HG02970 (cell line): Measurements from ENCODE around the gene CBFA2T3.
"Not testable (repeated sequence)": the region's sequence is repeated elsewhere in the genome, so short reads cannot be mapped to it uniquely, and the experiment has no call there.

ENCODE experiments used
- ATAC-seq: cut with Tn5 transposase; IDR thresholded peaks from one replicate; pipeline ENCODE4 v1.9.1; 2021; ENCODE audit warnings: mild to moderate bottlenecking, moderate library complexity, moderate number of reproducible peaks; ENCODE audit not compliant: unreplicated experiment, low FRiP score

CBFA2T3 gene

GRCh38 chr16:88897696-88898425 is 79.1 kb downstream of the CBFA2T3 start:
- ATAC-seq: no peak

- no peak for ATAC-seq
These were observed 80.6 kb downstream of the CBFA2T3 start for GRCh38 chr16:88896238-88897070.

GRCh38 chr16:88895335-88895734 is 81.7 kb downstream of the CBFA2T3 start:
- ATAC-seq: no peak

- ATAC-seq: no peak
These were observed 82.2 kb downstream of the CBFA2T3 start for GRCh38 chr16:88894681-88895300.

- not testable (repeated sequence) for ATAC-seq
These were observed 82.7 kb downstream of the CBFA2T3 start for GRCh38 chr16:88894266-88894665.

- ATAC-seq: no peak
These were observed 83.7 kb downstream of the CBFA2T3 start for GRCh38 chr16:88893127-88893968.

GRCh38 chr16:88892065-88892464 is 84.9 kb downstream of the CBFA2T3 start:
- ATAC-seq: no peak

- ATAC-seq: no peak
These were observed 85.9 kb downstream of the CBFA2T3 start for GRCh38 chr16:88891083-88891482.

- not testable (repeated sequence) for ATAC-seq
These were observed 87.2 kb downstream of the CBFA2T3 start for GRCh38 chr16:88889702-88890352.

- no peak for ATAC-seq
These were observed 88.3 kb downstream of the CBFA2T3 start for GRCh38 chr16:88888461-88889387.

- no peak for ATAC-seq
These were observed 89.0 kb downstream of the CBFA2T3 start for GRCh38 chr16:88888057-88888456.

GRCh38 chr16:88886845-88887521 is 90.0 kb downstream of the CBFA2T3 start:
- ATAC-seq: no peak

GRCh38 chr16:88886420-88886844 is 90.6 kb downstream of the CBFA2T3 start:
- no peak for ATAC-seq

GRCh38 chr16:88885693-88886280 is 91.2 kb downstream of the CBFA2T3 start:
- no peak for ATAC-seq

- no peak for ATAC-seq
These were observed 92.3 kb downstream of the CBFA2T3 start for GRCh38 chr16:88884569-88885271.

GRCh38 chr16:88883946-88884345 is 93.1 kb downstream of the CBFA2T3 start:
- ATAC-seq: no peak
